ENCODE measurements around the gene TPPP2. TPM values are rescaled to one million over a fixed set of nuclear protein-coding genes. Genes with fewer than 3 reads are reported as not detected.

The TPPP2 gene
- total and polyA plus RNA-seq, 2 experiments from 2014 or later, result not detected

GRCh38 chr14:21042918-21043317 lies 12.9 kb downstream of the TPPP2 start:
- no peaks in the 10 kb centered on the region for H4K20me1 ChIP-seq (replicated peaks; ENCODE audit: insufficient read depth)
- H2AFZ ChIP-seq, result no peak overlapping the region
- Mint-ChIP-seq H3K9me3 (no peaks in the 10 kb centered on the region; the same call in 2 of the 3 replicates), H3K27ac (no peak overlapping the region), H3K4me3 (no peak overlapping the region), H3K36me3 (ENCODE audit: low read depth) (no peaks in the 10 kb centered on the region; the same call in 2 of the 3 replicates), H3K4me1 (peaks cover 26% of the 10 kb centered on the region), H3K27me3 (ENCODE audit: insufficient read depth, low read depth, poor library complexity) (peaks cover 10% of the 10 kb centered on the region)
- H3K4me3 ChIP-seq, result no peak overlapping the region
- no peaks in the 10 kb centered on the region for H3F3A ChIP-seq (replicated peaks; ENCODE audit: low read depth)
- DNase-seq (ENCODE audit: low spot score), result no peak
- no peaks in the 10 kb centered on the region for H3K79me2 ChIP-seq (replicated peaks; ENCODE audit: insufficient read depth)
- TF ChIP-seq CREB1 (CRISPR knock-in tag; IDR thresholded peaks at IDR 0.05; ENCODE audit: low read depth) (no peak), POLR2AphosphoS5 (IDR thresholded peaks at IDR 0.05; ENCODE audit: low read depth) (no peak), JUNB (IDR thresholded peaks at IDR 0.05; ENCODE audit: unreplicated experiment) (no peak), EZH2 (IDR thresholded peaks at IDR 0.05; ENCODE audit: low read depth, unreplicated experiment) (no peak), NANOG (IDR thresholded peaks at IDR 0.05; ENCODE audit: borderline replicate concordance) (no peak), CTCF (conservative IDR thresholded peaks at IDR 0.05; ENCODE audit: low read depth in 2 of 2) (no peak), STAT1 (IDR thresholded peaks at IDR 0.05; ENCODE audit: unreplicated experiment) (no peak), ETS1 (IDR thresholded peaks at IDR 0.05) (no peak), EZH2phosphoT487 (IDR thresholded peaks at IDR 0.05; ENCODE audit: unreplicated experiment) (no peak), ZNF114 (CRISPR knock-in tag; IDR thresholded peaks at IDR 0.05) (no peak), ZNF462 (CRISPR knock-in tag; IDR thresholded peaks at IDR 0.05) (no peak), REST (IDR thresholded peaks at IDR 0.05; ENCODE audit: unreplicated experiment) (no peak), ZNF331 (CRISPR knock-in tag; IDR thresholded peaks at IDR 0.05; ENCODE audit: low read depth) (no peak)
- no peaks in the 10 kb centered on the region for H3K9me2 ChIP-seq (ENCODE audit: insufficient read depth)
- H3K4me1 ChIP-seq (ENCODE audit: insufficient read depth), result peaks cover 10% of the 10 kb centered on the region
- H3K36me3 ChIP-seq (ENCODE audit: insufficient read depth), result no peaks in the 10 kb centered on the region
- no peak for ATAC-seq
- H3K4me2 ChIP-seq, result no peak overlapping the region
- H3K27ac ChIP-seq (ENCODE audit: low read depth), result no peak overlapping the region
- H3K27me3 ChIP-seq (ENCODE audit: insufficient read depth), result no peaks in the 10 kb centered on the region
